GM21717 (cell line): ENCODE results near the gene NFKBIB.
"Not testable (repeated sequence)": the region's sequence is repeated elsewhere in the genome, so short reads cannot be mapped to it uniquely, and the experiment has no call there.

Source experiments
- ATAC-seq: cut with Tn5 transposase; IDR thresholded peaks from one replicate; pipeline ENCODE4 v1.9.1; 2021; ENCODE audit warnings: mild to moderate bottlenecking, moderate library complexity; ENCODE audit not compliant: unreplicated experiment

The NFKBIB gene

GRCh38 chr19:38875656-38876395 lies 23.9 kb upstream of the NFKBIB start:
- no peak for ATAC-seq

GRCh38 chr19:38877781-38878574 lies 21.8 kb upstream of the NFKBIB start, which contains the start of gene RINL:
RINL (minus strand) TSS chr19:38878275; CDS start chr19:38876742, 1,533 bp downstream.
- no peak for ATAC-seq

GRCh38 chr19:38878575-38879399 lies 21.0 kb upstream of the NFKBIB start:
- no peak for ATAC-seq

GRCh38 chr19:38879400-38879751 lies 20.4 kb upstream of the NFKBIB start:
- ATAC-seq = no peak

- ATAC-seq = no peak
Measured at GRCh38 chr19:38880076-38880881, 19.5 kb upstream of the NFKBIB start.

GRCh38 chr19:38880882-38881609 lies 18.7 kb upstream of the NFKBIB start:
- no peak for ATAC-seq

GRCh38 chr19:38883286-38883685 lies 16.5 kb upstream of the NFKBIB start:
- ATAC-seq = no peak

- ATAC-seq = not testable (repeated sequence)
Measured at GRCh38 chr19:38884691-38885090, 15.1 kb upstream of the NFKBIB start.

- no peak for ATAC-seq
Measured at GRCh38 chr19:38888876-38889275, 10.9 kb upstream of the NFKBIB start.

- no peak for ATAC-seq
Measured at GRCh38 chr19:38889803-38890202, 10.0 kb upstream of the NFKBIB start.

- ATAC-seq = no peak
Measured at GRCh38 chr19:38890686-38891085, 9.1 kb upstream of the NFKBIB start.

- no peak for ATAC-seq
Measured at GRCh38 chr19:38891771-38892170, 8.0 kb upstream of the NFKBIB start.

- ATAC-seq = no peak
Measured at GRCh38 chr19:38892841-38893240, 6.9 kb upstream of the NFKBIB start.

- no peak for ATAC-seq
Measured at GRCh38 chr19:38893341-38893771, 6.4 kb upstream of the NFKBIB start.

- ATAC-seq = no peak
Measured at GRCh38 chr19:38894968-38895367, 4.8 kb upstream of the NFKBIB start.

GRCh38 chr19:38898788-38899446 lies 852 bp upstream of the NFKBIB start:
- ATAC-seq = peak; percentile 2

- no peak for ATAC-seq
Measured at GRCh38 chr19:38900202-38900629, 447 bp downstream of the NFKBIB start.

- no peak for ATAC-seq
Measured at GRCh38 chr19:38900743-38901190, 998 bp downstream of the NFKBIB start.

- ATAC-seq = no peak
Measured at GRCh38 chr19:38901683-38902082, 1.9 kb downstream of the NFKBIB start.
